ENCODE results near the gene RBMS1.
"Not testable (repeated sequence)": the region's sequence is repeated elsewhere in the genome, so short reads cannot be mapped to it uniquely, and the experiment has no call there.

RBMS1 gene

DNA sequence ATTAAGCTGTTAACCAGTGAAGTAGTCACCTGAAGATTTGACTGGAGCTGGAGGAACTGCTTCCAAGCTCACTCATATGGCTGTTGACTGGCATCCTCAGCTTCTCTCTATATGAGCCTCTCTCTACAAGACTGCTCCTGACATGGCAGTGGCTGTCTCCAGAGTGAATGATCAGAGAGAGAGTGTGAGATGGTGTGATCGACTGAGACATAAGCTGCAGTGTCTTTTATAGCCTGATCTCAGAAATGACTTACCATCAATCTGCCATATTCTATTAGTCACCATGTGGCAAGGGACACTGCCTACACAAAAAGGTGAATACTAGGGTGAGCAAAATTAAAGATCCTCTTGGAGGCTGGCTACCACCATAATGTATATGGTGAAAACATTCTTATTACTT is 7.8 kb upstream of the RBMS1 start:
- no peak for DNase-seq (ENCODE audit: low read depth, low spot score)

DNA sequence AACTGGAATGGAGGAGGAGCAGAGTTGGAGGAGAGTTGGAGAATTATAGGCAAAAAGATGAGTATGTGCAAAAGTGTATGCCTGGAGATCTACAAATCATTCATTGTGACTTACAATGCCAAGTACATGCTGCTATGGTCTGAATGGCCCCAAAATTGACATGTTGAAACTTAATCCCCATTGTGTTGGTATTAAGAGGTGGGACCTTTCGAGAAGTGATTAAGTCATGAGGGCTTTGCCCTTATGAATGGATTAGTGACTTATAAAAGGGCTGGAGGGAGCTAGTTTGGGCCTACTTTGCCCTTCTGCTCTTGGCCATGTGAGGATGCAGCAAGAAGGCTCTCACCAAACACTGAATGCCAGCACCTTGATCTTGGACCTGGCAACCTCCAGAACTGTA is 6.3 kb upstream of the RBMS1 start:
- DNase-seq (ENCODE audit: low read depth, low spot score), result no peak

DNA sequence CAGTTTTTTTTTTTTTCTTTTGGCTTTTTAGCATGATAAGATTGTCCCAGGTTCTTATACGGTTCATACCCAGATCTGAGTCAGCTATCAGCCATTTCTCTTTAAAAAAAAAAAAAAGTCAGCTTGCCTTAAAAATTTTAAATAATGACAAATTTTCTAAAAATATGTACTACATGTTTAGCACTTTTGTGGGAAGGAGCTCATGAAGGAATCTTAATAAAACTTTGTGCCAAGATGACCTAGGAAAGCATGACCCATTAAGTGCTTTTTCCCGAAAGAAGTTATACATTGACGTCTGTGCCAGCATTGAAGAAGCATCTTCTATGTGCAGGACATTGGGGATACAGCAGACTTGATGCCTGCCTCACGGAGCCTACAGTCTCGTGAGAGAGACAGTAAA is 4.5 kb upstream of the RBMS1 start:
- DNase-seq (ENCODE audit: low read depth, low spot score), result no peak

DNA sequence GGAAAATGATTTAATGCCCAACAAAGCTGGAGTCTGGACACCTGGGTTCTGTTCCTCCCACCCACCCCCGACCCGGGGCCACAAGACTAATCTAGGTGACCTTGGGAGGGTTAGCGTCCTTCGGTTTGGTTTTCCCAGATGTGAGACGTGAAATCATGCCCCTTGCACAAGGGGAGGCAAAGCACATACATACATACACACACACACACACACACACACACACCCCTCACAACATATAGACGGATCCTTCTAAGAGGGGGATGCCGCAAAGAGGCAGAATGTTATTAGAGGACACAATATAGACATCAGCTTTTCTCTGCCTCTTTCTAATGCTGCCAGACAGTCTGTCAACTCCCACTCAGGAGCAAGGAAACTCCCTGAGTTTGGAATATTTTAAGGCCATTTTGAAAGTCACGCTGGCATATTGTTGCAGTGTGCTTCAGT is 616 bp upstream of the RBMS1 start:
- no peak for DNase-seq (ENCODE audit: low read depth, low spot score)

DNA sequence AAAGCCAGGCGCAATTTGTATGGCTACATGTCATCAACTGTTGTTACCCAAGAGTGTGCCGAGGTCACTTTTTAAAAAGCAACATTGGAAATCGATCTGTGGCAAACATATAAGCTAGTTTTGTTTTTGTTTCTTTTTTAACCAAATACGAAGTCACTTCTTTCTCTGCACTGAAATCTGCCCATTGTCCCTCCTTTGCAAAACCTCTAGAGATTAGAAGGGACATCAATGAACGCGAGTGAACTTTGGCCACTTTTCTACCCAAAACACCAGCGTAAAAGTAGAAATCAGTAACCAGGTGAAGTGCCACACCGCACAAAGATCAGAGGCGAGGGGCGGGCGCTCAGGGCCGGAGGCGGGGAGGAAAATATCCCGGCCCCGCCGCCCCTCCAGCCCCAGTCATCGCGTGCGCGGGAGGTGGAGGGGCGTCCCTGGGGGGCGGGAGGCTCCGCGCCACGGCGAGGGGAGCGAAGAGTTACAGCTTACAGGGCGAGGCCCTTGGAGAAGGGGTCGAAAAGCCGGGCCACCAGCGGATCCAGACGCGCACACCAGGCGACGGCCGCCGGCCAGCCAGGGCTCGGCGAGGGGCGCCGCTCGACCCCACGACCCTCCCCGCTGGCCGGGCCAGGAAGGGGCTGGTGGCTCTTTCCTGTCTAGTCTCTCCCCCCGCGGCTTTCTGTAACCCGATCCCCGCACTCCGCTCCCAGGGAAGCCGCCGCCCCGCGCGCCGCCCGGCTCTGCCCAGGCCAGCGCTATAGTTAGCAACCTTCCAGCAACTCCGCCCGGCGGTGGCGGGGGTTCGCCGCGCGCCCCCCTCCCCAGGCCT is 993 bp downstream of the RBMS1 start:
- no peak for DNase-seq (ENCODE audit: low read depth, low spot score)

DNA sequence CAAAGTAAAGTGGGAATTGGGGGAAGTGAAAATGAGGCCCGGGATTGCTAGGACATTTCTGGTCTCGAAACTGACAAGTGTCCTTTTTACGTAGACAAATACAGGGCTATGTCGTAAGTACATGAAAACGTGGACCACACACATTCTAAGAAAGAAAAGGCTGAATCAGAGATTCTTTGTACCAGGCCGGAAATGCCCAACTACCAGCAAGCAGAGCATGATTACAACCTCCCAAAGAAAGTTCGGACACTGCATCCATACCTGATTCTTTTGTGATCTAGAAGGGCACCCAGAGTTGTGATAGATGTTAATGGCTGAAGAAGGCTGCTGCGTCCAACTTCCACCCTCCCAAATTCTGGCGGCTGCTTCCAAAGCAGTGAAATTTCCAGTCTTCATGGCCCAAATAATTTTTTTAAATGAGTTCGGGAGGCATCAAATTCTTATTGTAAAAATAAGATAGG is 1.7 kb downstream of the RBMS1 start:
- no peak for DNase-seq (ENCODE audit: low read depth, low spot score)

DNA sequence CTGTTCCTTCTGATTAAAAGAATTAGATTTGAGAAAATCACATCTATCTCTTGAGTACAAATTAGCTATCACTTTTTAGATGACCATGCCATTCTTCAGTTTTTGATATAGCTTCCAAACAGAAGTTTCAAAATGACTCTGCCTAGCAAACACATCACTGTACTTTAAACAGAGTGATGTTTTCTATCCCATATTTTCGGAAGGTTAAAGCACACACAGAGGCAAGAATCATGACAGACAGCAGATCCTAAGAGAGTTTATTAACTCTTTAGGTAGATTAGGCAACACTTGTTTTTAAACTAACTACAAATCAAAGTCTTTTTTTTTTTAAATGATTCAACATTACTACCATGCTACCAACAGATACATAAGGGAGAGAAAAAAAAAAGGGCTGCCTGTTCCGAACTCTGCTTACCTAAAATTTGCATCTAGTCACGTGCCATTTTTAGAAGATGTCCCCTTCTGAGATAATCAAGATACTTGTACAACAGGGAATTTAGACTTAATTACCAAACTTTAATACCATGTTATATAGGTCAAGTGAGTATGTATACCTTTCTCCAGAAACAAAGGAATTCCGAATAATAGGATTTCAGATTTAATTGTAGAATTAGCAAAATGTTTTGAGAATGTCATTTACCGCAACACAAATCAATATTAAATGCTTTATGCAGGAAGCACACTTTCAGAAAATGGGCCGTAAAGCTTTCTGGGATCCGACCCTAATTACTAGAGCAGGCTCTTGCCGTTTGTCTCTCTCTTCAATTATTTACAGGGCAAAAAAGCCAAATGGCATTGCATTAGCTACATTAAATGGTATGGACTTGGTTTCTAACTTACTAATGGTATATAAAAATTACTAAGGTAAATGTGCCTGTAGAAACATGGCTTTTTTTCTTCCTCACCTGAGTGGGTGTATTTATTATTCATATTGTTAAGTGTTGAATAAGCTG is 2.6 kb downstream of the RBMS1 start:
- no peak for DNase-seq (ENCODE audit: low read depth, low spot score)

DNA sequence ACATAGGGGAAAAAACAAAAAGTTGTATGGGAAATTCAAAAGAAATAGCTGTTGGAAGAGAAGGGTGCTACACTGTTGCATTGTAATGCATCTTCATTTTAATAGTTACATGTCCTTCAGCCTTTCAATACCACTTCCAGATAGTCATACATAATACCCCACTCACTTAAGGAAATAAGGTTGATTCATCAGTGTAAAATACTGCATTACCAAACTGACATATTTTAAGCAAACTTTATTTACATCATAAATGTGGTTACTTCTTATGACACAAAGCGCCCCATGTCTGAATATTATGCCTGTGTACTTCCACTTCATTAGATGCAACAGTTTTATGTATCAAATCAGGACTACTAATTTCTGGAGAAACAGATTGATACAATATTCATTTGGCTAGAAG is 4.5 kb downstream of the RBMS1 start:
- DNase-seq (ENCODE audit: low read depth, low spot score), result no peak

DNA sequence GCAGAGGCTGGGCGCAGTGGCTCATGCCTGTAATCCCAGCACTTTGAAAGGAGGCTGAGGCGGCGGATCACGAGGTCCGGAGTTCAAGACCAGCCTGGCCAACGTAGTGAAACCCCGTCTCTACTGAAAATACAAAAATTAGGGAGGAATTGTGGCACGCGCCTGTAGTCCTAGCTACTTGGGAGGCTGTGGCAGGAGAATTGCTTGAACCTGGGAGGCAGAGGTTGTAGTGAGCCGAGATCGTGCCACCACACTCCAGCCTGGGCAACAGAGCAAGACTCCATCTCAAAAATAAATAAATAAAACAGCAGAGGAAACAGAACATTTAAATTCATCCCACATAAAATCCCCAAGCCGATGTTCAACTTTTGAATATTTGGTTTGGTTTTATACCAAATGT is 5.3 kb downstream of the RBMS1 start:
- DNase-seq (ENCODE audit: low read depth, low spot score), result not testable (repeated sequence)

DNA sequence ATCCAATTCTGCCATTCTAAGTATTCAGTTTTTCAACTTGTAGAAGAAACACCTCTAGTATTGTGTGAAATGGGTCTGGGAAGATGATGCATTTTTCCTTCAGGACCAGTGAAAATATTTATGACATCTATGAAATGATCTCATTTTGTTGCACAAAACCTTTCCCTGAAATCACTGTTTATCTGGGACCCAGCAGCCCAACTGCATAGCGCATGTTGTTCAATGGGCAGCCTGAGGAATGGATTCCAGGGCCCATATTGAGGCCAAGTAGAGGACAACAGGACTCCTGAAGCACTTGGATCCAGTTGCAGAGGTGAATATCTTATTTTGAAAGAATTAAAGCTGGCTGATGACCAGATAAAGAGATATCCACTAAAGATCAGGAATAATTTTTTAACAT is 7.3 kb downstream of the RBMS1 start:
- DNase-seq (ENCODE audit: low read depth, low spot score), result no peak

DNA sequence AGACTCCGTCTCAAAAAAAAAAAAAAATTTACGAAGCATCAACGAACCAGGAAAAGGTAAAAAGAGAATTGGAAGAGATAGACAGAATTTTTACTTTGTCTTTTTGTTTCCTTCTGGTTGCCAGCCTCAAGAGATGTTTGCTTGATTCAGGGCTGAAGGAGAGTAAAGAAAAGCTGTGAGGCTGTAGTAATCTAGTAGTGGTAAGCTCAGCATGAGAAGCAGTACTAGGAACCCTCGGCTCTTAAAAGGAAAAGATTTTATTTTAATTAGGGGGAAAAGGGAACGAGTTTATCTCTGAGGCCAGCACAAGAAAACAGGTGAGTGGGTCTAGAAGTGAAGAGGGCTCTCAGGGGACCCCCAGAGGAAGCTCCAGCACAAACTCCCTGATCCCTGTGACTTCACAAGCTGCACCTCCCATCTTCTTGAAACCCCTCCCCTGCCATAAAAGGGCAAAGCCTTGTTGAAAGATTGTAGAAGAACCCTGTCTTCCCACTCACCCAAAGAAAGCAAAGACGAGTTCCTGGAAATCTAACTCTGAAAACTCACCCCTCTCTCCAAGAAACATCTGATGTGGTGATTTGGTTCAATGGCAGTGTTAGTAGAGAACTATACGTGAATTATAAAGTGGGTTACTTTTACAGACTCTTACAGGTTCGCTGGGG is 8.6 kb downstream of the RBMS1 start:
- DNase-seq (ENCODE audit: low read depth, low spot score), result no peak

DNA sequence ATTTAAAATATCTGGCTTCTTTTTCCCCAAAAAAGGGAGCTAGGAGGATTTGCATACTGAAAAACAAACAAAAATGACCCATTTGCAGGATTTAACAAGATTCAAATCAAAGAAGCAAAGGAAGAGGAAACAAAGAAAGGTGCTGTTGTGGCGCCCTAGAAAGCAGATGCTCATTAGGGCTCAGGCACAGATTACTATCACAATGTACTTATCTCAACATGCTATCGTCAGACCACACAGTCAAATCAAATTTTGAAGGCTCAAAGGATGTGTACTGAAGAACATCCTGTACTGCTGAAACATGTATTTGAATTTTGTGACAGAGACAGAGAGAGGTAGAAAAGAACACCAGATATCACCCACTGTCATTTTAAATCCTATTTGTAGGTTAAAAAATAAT is 10.9 kb downstream of the RBMS1 start:
- no peak for DNase-seq (ENCODE audit: low read depth, low spot score)

DNA sequence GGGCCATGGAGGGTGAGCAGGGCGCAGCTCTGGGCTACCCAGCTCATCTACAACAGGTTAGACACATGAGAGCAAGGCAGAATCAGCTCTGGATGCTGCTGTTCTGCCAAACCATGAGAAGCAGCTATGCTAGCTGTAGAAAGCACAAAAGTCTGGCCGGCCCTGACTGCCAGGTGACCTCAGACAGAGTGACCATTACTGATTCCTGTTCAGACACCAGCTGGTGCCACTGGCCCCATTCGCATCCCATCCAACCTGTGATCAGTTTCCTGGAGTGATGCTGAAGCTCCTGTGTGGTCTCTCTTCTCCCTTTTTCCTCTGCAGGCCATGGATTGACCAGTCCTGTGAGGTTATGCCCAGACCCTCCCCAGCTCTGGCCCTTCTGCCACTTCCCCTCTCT is 14.3 kb downstream of the RBMS1 start:
- DNase-seq (ENCODE audit: low read depth, low spot score), result no peak

DNA sequence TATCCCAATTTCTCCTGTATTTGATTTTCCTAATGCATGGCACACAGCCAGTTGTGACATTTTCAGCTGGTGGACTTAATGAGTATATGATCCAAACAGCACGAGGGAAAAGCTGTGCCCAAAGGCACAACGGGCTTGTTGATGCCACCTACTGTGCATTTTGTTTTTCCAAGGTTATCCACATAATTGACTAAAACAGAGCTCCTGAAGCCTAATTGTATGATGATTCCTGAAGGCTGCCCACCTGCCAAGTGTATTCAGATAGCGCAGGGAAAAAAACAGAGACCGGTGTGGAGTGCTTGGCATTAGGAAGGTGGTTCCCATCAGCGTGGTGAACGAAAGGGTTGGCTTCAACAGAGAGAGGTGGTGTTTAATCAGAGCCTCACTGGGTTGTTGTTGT is 14.9 kb downstream of the RBMS1 start:
- no peak for DNase-seq (ENCODE audit: low read depth, low spot score)

DNA sequence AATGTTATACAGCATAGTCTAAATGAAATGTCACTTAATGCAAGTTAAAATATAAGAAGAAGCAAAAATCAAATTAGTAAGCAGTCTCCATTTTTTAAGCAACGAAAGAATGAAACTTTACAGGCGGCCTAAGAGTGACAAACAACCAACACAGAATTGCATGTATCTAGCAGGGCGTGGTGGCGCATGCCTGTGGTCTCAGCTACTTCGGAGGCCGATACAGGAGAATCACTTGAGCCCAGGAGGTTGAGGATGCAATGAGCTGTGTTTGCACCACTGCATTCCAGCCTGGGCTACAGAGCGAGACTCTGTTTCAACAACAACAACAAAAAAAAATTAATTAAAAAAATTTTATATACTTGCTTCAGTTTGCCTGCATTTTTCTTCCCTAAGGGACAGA is 16.6 kb downstream of the RBMS1 start:
- no peak for DNase-seq (ENCODE audit: low read depth, low spot score)

DNA sequence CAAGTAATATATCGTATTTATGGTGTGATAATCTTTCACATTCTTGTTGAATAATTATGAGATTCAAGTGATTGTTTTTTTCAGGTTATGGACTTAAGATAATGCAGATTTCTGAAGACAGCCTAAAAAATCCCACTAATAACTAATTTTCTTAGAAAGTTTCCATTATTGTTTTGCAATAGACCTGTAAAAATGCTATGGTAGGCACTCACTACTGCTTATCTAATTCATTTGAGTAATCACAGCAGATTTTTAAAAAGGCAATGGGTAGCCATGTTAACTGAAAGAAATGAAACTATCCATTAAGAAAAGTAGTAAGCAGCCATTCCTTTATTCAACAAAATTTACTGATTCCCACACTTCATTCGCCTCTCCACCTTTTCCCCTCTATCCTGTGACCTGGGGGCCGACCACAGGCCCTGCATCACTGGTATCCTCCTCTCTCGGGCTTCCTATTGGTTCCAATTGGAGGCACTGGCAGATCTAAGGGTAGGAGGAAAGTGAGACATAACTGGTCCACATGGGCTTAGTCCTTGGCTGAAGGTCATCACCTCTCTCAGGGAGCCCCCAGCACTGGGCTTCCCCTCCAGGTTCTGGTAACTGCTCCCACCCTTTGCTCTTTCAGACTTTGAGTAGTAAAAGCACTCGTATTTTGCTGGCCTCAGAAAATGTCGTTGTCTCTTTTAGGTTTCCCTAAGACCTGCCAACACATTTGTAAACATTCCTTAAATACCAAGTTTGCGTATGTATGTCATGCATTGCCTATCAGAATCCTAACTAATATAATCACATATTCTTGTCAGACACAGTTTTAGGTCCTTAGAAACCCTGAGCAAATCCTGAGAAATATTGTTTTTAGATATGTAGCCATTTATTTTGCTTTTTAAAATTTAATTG is 18.5 kb downstream of the RBMS1 start:
- DNase-seq (ENCODE audit: low read depth, low spot score), result no peak

DNA sequence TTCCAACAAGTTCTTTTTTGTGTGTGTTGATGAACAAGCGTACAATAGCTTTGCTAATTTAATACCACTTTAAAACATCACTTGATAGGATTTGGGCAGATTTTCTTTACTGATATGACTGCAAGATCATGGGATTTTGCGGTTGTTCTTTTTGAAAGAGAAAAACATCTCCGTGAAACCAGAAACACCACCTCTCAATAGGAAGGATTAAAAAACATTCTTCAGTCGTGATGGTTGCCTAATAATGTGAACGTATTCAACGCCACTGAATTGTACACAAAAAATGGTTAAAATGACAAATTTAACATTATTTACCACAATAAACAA is 19.3 kb downstream of the RBMS1 start:
- no peak for DNase-seq (ENCODE audit: low read depth, low spot score)

DNA sequence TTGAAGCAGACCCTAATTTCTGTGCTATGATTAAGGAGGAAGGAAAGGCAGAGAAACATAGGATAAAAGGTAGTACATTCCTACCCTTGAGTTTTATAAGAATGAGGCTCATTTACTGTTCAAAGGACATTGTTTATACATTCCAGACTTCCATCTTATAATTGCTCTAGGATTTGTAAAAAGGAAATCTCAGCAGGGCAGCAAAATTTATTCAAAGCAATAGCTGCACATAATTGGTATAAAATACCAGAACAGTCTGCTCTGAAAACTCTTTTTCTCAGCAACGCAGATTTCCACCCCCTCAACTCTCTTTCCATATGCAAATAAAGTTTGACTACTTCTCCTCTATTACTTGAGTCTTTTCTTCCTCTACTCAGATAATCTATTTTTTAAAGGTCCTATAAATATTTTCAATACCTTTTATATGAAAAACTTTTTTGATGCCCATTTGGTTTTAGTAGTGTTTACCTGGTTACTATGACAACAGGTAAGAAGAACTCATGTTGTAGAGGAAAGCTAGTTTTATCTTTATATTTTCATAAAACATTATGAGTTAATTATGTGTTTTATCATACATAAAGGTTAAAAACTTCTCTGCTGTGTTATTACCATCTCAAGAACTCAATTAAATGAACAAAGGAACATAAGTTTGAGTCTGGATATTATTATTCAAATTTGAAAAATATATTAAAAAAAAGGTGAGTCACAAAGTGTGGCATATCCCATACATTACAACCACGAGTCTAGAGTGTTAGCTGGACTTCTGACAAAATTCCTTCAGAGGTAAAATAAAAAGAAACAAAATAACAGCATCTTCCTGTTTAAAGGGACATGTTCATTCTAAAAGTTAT is 19.9 kb downstream of the RBMS1 start:
- DNase-seq (ENCODE audit: low read depth, low spot score), result no peak

DNA sequence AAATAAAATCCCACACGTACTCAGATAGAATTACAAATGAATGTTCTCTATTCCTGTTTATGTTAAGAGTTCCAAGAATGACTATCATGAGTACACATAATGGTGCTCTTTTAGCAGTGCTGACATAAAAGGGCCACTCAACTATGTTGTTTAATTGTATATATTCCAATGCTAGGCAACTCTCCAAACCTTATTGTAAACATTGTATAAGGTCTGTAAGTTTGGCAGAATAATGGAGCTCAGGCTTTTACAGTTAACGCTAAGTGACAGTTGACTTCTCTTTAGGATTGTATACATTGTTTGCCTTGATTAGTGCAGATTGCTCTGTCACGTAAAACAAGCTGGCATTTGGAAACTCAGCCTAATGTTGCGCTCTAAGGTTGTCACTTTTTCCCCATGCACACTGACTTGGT is 20.8 kb downstream of the RBMS1 start:
- DNase-seq (ENCODE audit: low read depth, low spot score), result no peak

DNA sequence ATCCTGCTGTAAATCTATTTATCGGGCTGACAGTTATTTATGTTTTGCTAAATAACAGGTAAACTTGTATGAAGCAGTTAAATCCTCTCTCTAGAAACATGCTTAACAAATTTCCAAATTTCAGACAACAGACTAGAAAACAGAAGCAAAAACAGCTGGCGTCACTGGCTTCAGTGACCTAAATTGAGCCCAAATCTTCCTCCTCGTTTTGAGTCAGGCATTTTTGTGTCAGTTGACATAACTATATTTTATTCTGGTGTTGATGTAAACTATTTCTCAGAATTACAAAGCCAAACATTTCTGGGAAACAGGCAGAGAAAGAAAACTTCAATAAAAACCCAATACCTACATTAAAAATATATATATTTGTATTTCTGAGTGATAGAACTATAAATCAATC is 21.7 kb downstream of the RBMS1 start:
- DNase-seq (ENCODE audit: low read depth, low spot score), result no peak

All from brain pericyte (primary cell).